OCI-LY1 (cell line): Measurements from ENCODE around the gene CAMLG.

Source experiments
- H2AFZ ChIP-seq: fragments of 200-600 bp; sonication (generic), shearing (Covaris generic); 2 replicates; pipeline ENCODE4 v1.6.0; 2014; ENCODE audit warnings: antibody characterized with exemption, mild to moderate bottlenecking, low read length
- H3F3A ChIP-seq: fragments of 200-600 bp; sonication (generic), shearing (Covaris generic); 2 replicates; pipeline ENCODE4 v1.6.0; 2014; ENCODE audit warnings: mild to moderate bottlenecking, antibody characterized with exemption, low read length, moderate library complexity; ENCODE audit not compliant: insufficient read depth
- H3K27ac ChIP-seq: fragments of 200-600 bp; sonication (generic); 2 replicates; pipeline ENCODE4 v1.5.1; 2014; ENCODE audit warnings: low read length, mixed run types, mild to moderate bottlenecking, low read depth; ENCODE audit not compliant: poor library complexity, severe bottlenecking
- H3K27me3 ChIP-seq: fragments of 200-600 bp; sonication (generic); 2 replicates; pipeline ENCODE4 v1.6.0; 2014; ENCODE audit warnings: antibody characterized with exemption, mild to moderate bottlenecking, low read length, moderate library complexity; ENCODE audit not compliant: insufficient read depth
- H3K36me3 ChIP-seq: fragments of 200-600 bp; sonication (generic); 2 replicates; pipeline ENCODE4 v1.6.1; 2014; ENCODE audit warnings: mild to moderate bottlenecking, antibody characterized with exemption, low read length, moderate library complexity, mixed read lengths; ENCODE audit not compliant: insufficient read depth
- H3K4me1 ChIP-seq: fragments of 200-600 bp; sonication (generic); 2 replicates; pipeline ENCODE4 v1.5.1; 2014; ENCODE audit warnings: mild to moderate bottlenecking, low read length, moderate library complexity; ENCODE audit not compliant: insufficient read depth, severe bottlenecking
- H3K4me2 ChIP-seq: fragments of 200-600 bp; sonication (generic), shearing (Covaris generic); 2 replicates; pipeline ENCODE4 v1.6.1; 2014; ENCODE audit warnings: low read length
- H3K4me3 ChIP-seq: fragments of 200-600 bp; sonication (generic); 2 replicates; pipeline ENCODE4 v1.5.1; 2014; ENCODE audit warnings: low read length, low read depth, mild to moderate bottlenecking, mixed read lengths; ENCODE audit not compliant: poor library complexity, severe bottlenecking
- H3K79me2 ChIP-seq: fragments of 200-600 bp; shearing (Covaris generic); 2 replicates; pipeline ENCODE4 v1.6.1; 2016; ENCODE audit warnings: mixed run types, low read length, mixed read lengths; ENCODE audit not compliant: insufficient read depth
- H3K9ac ChIP-seq: fragments of 200-600 bp; sonication (generic), shearing (Covaris generic); 2 replicates; pipeline ENCODE4 v1.6.1; 2014; ENCODE audit warnings: mild to moderate bottlenecking, low read length, mixed read lengths
- H3K9me2 ChIP-seq: fragments of 200-600 bp; sonication (generic), shearing (Covaris generic); 2 replicates; pipeline ENCODE4 v1.6.1; 2014; ENCODE audit warnings: low read depth, mild to moderate bottlenecking, low read length, mixed read lengths
- H3K9me3 ChIP-seq: fragments of 200-600 bp; shearing (Covaris generic); 2 replicates; pipeline ENCODE4 v1.6.1; 2014; ENCODE audit warnings: low read length, mixed read lengths
- H4K20me1 ChIP-seq: fragments of 200-600 bp; sonication (generic), shearing (Covaris generic); 2 replicates; pipeline ENCODE4 v1.6.0; 2016; ENCODE audit warnings: mild to moderate bottlenecking, low read length; ENCODE audit not compliant: insufficient read depth
- CTCF ChIP-seq: fragments of 200-600 bp; sonication (generic), shearing (Covaris generic); IDR thresholded peaks from 2 replicates; pipeline ENCODE4 v1.5.1; 2017; ENCODE audit warnings: mild to moderate bottlenecking, antibody characterized with exemption, low read length, moderate library complexity, mixed read lengths
- EZH2 ChIP-seq: fragments of 200-600 bp; sonication (generic), shearing (Covaris generic); IDR thresholded peaks from 2 replicates; pipeline ENCODE4 v1.8.0; 2017; ENCODE audit warnings: borderline replicate concordance, mixed run types, mild to moderate bottlenecking, antibody characterized with exemption, low read length, moderate library complexity, mixed read lengths

Gene CAMLG

GRCh38 chr5:134784241-134784920 lies 46.0 kb downstream of the CAMLG start:
- Histone ChIP-seq H3K27ac (peak overlapping the region; percentile 35), H3K9me3 (no peaks in the 10 kb centered on the region), H3F3A (no peaks in the 10 kb centered on the region), H3K79me2 (no peaks in the 10 kb centered on the region), H3K4me1 (no peaks in the 10 kb centered on the region), H3K27me3 (no peaks in the 10 kb centered on the region), H2AFZ (no peak overlapping the region), H3K4me3 (no peak overlapping the region), H3K9me2 (no peaks in the 10 kb centered on the region), H3K36me3 (peaks cover 83% of the 10 kb centered on the region), H3K9ac (no peak overlapping the region), H4K20me1 (no peaks in the 10 kb centered on the region), H3K4me2 (no peak overlapping the region)
- TF ChIP-seq CTCF (peak; percentile 42; the same call in 1 of the 2 replicates), EZH2 (no peak)

GRCh38 chr5:134784946-134785620 lies 46.7 kb downstream of the CAMLG start:
- Histone ChIP-seq H3K36me3 (peaks cover 84% of the 10 kb centered on the region), H3K27ac (peak overlapping the region; percentile 35), H3K4me3 (no peak overlapping the region), H3K9me2 (no peaks in the 10 kb centered on the region), H3K4me1 (no peaks in the 10 kb centered on the region), H3F3A (no peaks in the 10 kb centered on the region), H3K9me3 (no peaks in the 10 kb centered on the region), H4K20me1 (no peaks in the 10 kb centered on the region), H2AFZ (no peak overlapping the region), H3K79me2 (no peaks in the 10 kb centered on the region), H3K9ac (no peak overlapping the region), H3K27me3 (no peaks in the 10 kb centered on the region), H3K4me2 (no peak overlapping the region)
- TF ChIP-seq CTCF = no peak
- no peak for TF ChIP-seq EZH2

GRCh38 chr5:134787692-134788091 lies 49.3 kb downstream of the CAMLG start:
- H3K27ac ChIP-seq = no peak overlapping the region
- H3K36me3 ChIP-seq = peaks cover 87% of the 10 kb centered on the region
- no peak overlapping the region for H3K4me3 ChIP-seq
- H3K9ac ChIP-seq = no peak overlapping the region
- no peaks in the 10 kb centered on the region for H3K27me3 ChIP-seq
- TF ChIP-seq CTCF = no peak
- no peak for TF ChIP-seq EZH2
- no peaks in the 10 kb centered on the region for H4K20me1 ChIP-seq
- no peak overlapping the region for H2AFZ ChIP-seq
- no peaks in the 10 kb centered on the region for H3F3A ChIP-seq
- H3K79me2 ChIP-seq = no peaks in the 10 kb centered on the region
- H3K9me3 ChIP-seq = no peaks in the 10 kb centered on the region
- H3K9me2 ChIP-seq = no peaks in the 10 kb centered on the region
- H3K4me2 ChIP-seq = no peak overlapping the region
- H3K4me1 ChIP-seq = no peaks in the 10 kb centered on the region
